Loucy (cell line): ENCODE data around the gene TBATA.

ENCODE experiments used
- CTCF ChIP-seq: fragments of 200-600 bp; sonication (generic); conservative IDR thresholded peaks from 2 replicates; pipeline ENCODE4 v1.5.1; 2014; ENCODE audit warnings: mild to moderate bottlenecking, antibody characterized with exemption, low read length
- EZH2phosphoT487 ChIP-seq: fragments of 200-600 bp; IDR thresholded peaks from 2 replicates; pipeline ENCODE4 v1.6.1; 2018; ENCODE audit warnings: antibody characterized with exemption, mild to moderate bottlenecking, moderate library complexity, borderline replicate concordance

GRCh38 chr10:70773461-70773860 lies 11.7 kb downstream of the TBATA start:
- no peak for TF ChIP-seq CTCF
- no peak for TF ChIP-seq EZH2phosphoT487
